Measurements from ENCODE around the gene NQO2.

DNA sequence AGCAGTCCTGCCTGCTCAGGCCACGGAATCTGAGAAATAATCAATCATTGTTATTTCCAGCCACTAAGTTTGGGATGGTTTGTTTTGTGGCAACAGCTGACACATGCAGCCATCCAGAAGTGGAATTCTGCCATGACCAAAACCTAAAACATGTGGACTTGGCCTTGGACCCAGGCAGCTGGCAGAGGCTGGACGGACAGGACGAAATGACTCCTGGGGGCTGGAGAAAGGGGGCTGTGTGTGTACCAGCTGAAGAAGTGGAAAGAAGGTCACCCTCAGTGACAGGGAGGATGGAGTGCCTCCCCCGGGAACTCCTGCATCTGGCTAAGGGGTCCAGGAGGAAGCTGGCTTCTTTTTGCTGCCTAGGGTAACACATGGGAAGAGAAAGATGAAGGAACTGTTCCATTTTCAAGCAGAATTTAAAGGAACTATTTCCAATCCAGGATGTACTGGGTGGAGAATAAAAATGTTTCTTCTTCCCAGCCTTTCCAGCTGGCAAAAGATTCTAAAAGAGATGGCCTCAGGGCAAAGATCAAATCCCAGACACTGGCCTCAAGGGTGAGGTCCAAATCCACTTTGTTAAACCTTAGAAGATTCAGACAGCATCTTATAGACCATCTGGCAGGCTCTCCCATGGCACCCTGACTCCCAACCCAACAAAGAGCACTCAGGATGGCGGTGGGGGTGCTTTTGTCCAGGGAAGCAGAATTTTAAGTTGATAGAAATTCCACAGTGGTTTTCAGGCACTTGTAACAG, 42.6 kb upstream of the NQO2 start:
- TF ChIP-seq, protein P1, sequence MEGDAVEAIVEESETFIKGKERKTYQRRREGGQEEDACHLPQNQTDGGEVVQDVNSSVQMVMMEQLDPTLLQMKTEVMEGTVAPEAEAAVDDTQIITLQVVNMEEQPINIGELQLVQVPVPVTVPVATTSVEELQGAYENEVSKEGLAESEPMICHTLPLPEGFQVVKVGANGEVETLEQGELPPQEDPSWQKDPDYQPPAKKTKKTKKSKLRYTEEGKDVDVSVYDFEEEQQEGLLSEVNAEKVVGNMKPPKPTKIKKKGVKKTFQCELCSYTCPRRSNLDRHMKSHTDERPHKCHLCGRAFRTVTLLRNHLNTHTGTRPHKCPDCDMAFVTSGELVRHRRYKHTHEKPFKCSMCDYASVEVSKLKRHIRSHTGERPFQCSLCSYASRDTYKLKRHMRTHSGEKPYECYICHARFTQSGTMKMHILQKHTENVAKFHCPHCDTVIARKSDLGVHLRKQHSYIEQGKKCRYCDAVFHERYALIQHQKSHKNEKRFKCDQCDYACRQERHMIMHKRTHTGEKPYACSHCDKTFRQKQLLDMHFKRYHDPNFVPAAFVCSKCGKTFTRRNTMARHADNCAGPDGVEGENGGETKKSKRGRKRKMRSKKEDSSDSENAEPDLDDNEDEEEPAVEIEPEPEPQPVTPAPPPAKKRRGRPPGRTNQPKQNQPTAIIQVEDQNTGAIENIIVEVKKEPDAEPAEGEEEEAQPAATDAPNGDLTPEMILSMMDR (IDR thresholded peaks at IDR 0.05; ENCODE audit: low read depth, low read length), result no peak
- TF ChIP-seq POLR2A (IDR thresholded peaks at IDR 0.05; ENCODE audit: extremely low read depth, insufficient read length) (no peak), MYC (IDR thresholded peaks at IDR 0.05; ENCODE audit: low read depth, low read length) (no peak)
- TF ChIP-seq, protein P2, sequence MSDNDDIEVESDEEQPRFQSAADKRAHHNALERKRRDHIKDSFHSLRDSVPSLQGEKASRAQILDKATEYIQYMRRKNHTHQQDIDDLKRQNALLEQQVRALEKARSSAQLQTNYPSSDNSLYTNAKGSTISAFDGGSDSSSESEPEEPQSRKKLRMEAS (IDR thresholded peaks at IDR 0.05; ENCODE audit: low read depth, low read length), result no peak
